ENCODE results near the gene RPH3AL. TPM values are rescaled to one million over a fixed set of nuclear protein-coding genes. Genes with fewer than 3 reads are reported as not detected.
"Not testable (repeated sequence)": the region's sequence is repeated elsewhere in the genome, so short reads cannot be mapped to it uniquely, and the experiment has no call there.

RPH3AL gene
- total RNA-seq, 2 experiments from 2014 or later: 2.1 to 2.7 TPM

GRCh38 chr17:229709-230394, 122.8 kb downstream of the RPH3AL start:
- no peaks in the 10 kb centered on the region for H3K9me3 Mint-ChIP-seq
- no peaks in the 10 kb centered on the region for H3K4me1 Mint-ChIP-seq
- POLR2A ChIA-PET: no interaction called here
- DNase-seq (no peak), ATAC-seq (ENCODE audit: low read depth) (no peak)
- H3K4me3 Mint-ChIP-seq: no peak overlapping the region
- no peak overlapping the region for H3K27ac Mint-ChIP-seq
- H3K27me3 Mint-ChIP-seq: peaks cover under 1% of the 10 kb centered on the region
- no peaks in the 10 kb centered on the region for H3K36me3 Mint-ChIP-seq

GRCh38 chr17:228951-229708, 123.5 kb downstream of the RPH3AL start:
- H3K9me3 Mint-ChIP-seq: no peaks in the 10 kb centered on the region
- POLR2A ChIA-PET: no interaction called here
- H3K4me3 Mint-ChIP-seq: no peak overlapping the region
- no peaks in the 10 kb centered on the region for H3K27me3 Mint-ChIP-seq
- no peaks in the 10 kb centered on the region for H3K4me1 Mint-ChIP-seq
- no peaks in the 10 kb centered on the region for H3K36me3 Mint-ChIP-seq
- ATAC-seq (ENCODE audit: low read depth) (no peak), DNase-seq (no peak)
- no peak overlapping the region for H3K27ac Mint-ChIP-seq

DNA sequence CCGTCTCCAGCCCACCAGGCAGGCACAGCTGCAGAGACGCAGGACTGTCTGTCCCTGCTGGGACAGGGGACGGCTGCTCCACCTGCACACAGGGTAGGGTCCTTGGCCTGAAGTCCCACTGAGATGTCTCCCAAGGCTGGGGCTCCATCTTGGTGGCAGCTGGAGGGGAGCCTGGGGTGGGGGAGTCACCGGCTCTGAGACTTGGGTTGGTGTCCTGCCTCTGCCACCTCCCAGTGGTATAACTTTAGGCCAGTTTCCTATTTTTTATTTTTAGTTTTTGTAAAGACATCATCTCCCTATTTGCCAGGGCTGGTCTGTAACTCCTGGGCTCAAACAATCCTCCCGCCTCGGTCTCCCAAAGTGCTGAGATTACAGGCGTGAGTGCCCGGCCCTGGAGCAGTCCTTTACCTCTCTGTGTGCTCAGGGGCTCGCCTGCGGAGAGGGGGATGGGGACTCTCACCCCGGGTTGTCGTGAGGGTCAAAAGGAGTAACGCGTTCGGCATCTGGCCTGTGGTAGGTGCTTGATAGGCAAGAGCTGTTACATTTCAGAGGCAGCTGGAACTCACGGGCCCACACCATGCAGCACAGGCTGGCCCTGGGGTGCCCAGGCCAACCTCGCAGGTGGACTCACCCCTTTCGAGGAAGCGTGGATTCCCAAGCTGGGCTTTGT, 124.5 kb downstream of the RPH3AL start:
- Mint-ChIP-seq H3K27ac (no peak overlapping the region), H3K36me3 (no peaks in the 10 kb centered on the region), H3K4me1 (no peaks in the 10 kb centered on the region), H3K4me3 (no peak overlapping the region), H3K27me3 (no peaks in the 10 kb centered on the region), H3K9me3 (no peaks in the 10 kb centered on the region)
- POLR2A ChIA-PET: no interaction called here
- no peak for ATAC-seq (ENCODE audit: low read depth)
- DNase-seq: no peak

DNA sequence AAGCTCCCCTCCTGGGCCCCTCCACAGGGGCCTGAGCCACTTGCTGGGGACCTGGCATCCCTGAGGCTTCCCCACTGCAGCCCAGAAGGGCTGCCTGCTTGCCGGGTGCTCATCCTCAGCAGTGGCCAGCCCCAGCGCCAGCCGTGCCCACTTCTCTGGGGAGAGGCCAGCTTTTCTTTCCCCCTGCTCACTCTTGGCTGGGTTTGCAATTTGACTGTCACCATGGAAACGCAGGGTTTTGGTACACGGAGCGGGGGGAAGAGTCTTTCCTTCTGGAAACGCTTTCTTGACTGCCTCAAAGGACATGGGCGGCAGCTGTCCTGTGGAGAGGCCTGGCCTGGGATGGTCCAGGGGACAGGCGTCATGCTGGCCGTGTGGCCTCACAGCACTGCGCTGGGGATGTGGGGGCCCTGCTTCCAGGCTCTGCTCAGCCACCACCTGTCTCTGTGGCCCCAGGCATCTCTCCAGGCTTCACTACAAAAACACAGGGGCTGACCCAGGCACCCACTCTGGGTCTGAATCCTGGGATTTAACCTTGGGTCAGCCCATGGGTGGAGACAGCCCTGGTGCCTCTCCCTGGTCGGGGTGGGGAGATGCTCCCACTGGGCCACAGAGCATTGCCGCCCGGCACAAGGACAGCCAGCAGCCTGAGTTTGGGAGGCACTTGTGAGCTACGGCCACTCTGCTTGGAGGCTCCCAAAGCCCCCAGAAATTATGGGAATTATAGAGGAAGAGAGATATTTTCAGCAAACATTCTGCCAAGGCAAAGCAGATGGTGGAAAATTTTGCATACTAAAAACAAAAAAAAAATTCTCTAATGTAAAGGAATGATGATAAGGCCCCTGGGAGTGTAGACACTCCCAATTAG, 125.3 kb downstream of the RPH3AL start:
- DNase-seq (no peak), ATAC-seq (ENCODE audit: low read depth) (no peak)
- Mint-ChIP-seq H3K9me3 (no peaks in the 10 kb centered on the region), H3K4me1 (no peaks in the 10 kb centered on the region), H3K27ac (no peak overlapping the region), H3K27me3 (no peaks in the 10 kb centered on the region), H3K36me3 (no peaks in the 10 kb centered on the region), H3K4me3 (no peak overlapping the region)
- POLR2A ChIA-PET: no interaction called here

GRCh38 chr17:226108-227077, 126.2 kb downstream of the RPH3AL start:
- Mint-ChIP-seq H3K36me3 (no peaks in the 10 kb centered on the region), H3K27me3 (no peaks in the 10 kb centered on the region), H3K9me3 (no peaks in the 10 kb centered on the region), H3K4me1 (no peaks in the 10 kb centered on the region), H3K4me3 (no peak overlapping the region), H3K27ac (no peak overlapping the region)
- POLR2A ChIA-PET: no interaction called here
- DNase-seq (no peak), ATAC-seq (ENCODE audit: low read depth) (no peak)

DNA sequence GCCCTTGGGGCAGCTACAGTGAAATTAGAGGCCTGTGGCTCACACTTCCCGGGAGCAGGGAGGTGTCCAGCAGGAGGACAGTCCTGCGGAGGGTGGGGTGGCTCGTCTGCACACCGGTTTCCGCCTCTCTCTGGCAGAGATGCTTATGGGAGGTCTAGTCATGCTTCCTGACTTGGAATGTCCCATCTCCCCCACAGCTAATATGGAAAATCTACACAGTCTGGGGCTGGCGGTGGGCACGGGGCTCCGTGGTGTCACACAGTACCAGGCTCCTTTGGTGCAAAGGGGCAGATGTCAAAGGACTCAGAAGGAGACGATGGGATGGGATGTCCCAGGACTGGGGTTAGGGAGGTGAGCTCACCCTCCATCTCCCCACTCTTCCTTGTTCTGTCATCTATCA, 127.1 kb downstream of the RPH3AL start:
- no peak overlapping the region for H3K27ac Mint-ChIP-seq
- POLR2A ChIA-PET: no interaction called here
- DNase-seq: no peak
- H3K36me3 Mint-ChIP-seq: no peaks in the 10 kb centered on the region
- H3K27me3 Mint-ChIP-seq: no peaks in the 10 kb centered on the region
- no peak for ATAC-seq (ENCODE audit: low read depth)
- H3K4me1 Mint-ChIP-seq: no peaks in the 10 kb centered on the region
- no peak overlapping the region for H3K4me3 Mint-ChIP-seq
- H3K9me3 Mint-ChIP-seq: no peaks in the 10 kb centered on the region

DNA sequence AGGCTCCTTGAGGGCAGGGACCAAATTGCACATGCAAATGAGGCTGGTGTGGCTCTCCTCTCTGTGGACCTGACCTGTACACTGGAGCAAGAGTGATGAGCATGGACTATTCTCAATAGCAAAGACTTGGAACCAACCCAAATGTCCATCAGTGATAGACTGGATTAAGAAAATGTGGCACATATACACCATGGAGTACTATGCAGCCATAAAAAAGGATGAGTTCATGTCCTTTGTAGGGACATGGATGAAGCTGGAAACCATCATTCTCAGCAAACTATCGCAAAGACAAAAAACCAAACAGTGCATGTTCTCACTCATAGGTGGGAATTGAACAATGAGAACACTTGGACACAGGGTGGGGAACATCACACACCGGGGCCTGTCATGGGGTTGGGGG, 128.0 kb downstream of the RPH3AL start:
- H3K4me3 Mint-ChIP-seq; H3K27ac Mint-ChIP-seq; H3K27me3 Mint-ChIP-seq; POLR2A ChIA-PET; H3K36me3 Mint-ChIP-seq; H3K4me1 Mint-ChIP-seq; H3K9me3 Mint-ChIP-seq; DNase-seq; ATAC-seq (ENCODE audit: low read depth): not testable (repeated sequence)

GRCh38 chr17:223723-224471, 128.7 kb downstream of the RPH3AL start:
- POLR2A ChIA-PET: no interaction called here
- Mint-ChIP-seq H3K9me3 (no peaks in the 10 kb centered on the region), H3K27ac (no peak overlapping the region), H3K27me3 (no peaks in the 10 kb centered on the region), H3K4me3 (no peak overlapping the region), H3K4me1 (no peaks in the 10 kb centered on the region), H3K36me3 (no peaks in the 10 kb centered on the region)
- DNase-seq (no peak), ATAC-seq (ENCODE audit: low read depth) (no peak)

DNA sequence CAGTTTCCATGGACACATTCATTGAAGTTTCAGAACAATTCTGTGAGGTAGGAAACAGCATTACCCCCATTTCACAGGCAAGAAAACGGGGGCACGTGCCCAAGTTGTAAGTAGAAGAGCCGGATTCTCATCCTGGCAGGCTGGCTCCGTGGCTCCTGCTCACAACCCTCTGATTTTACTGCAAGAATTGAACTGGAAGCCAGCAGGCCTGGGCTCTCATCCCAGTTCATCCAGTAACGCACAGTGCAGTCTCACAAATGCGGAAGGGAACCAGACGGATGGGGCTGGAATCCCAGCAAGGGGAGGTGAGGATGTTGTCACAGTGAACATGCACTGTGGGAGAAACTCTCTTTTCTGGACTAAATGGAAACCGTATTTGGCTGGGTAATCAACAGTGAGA, 130.4 kb downstream of the RPH3AL start:
- POLR2A ChIA-PET: no interaction called here
- Mint-ChIP-seq H3K9me3 (no peaks in the 10 kb centered on the region), H3K27me3 (no peaks in the 10 kb centered on the region), H3K36me3 (no peaks in the 10 kb centered on the region), H3K27ac (no peak overlapping the region), H3K4me1 (no peaks in the 10 kb centered on the region), H3K4me3 (no peak overlapping the region)
- ATAC-seq (ENCODE audit: low read depth): no peak
- DNase-seq: no peak

GRCh38 chr17:219696-220095, 132.9 kb downstream of the RPH3AL start:
- H3K4me1 Mint-ChIP-seq: no peaks in the 10 kb centered on the region
- POLR2A ChIA-PET: no interaction called here
- no peak overlapping the region for H3K4me3 Mint-ChIP-seq
- H3K36me3 Mint-ChIP-seq: no peaks in the 10 kb centered on the region
- no peak overlapping the region for H3K27ac Mint-ChIP-seq
- no peak for ATAC-seq (ENCODE audit: low read depth)
- H3K9me3 Mint-ChIP-seq: no peaks in the 10 kb centered on the region
- DNase-seq: no peak
- H3K27me3 Mint-ChIP-seq: no peaks in the 10 kb centered on the region

DNA sequence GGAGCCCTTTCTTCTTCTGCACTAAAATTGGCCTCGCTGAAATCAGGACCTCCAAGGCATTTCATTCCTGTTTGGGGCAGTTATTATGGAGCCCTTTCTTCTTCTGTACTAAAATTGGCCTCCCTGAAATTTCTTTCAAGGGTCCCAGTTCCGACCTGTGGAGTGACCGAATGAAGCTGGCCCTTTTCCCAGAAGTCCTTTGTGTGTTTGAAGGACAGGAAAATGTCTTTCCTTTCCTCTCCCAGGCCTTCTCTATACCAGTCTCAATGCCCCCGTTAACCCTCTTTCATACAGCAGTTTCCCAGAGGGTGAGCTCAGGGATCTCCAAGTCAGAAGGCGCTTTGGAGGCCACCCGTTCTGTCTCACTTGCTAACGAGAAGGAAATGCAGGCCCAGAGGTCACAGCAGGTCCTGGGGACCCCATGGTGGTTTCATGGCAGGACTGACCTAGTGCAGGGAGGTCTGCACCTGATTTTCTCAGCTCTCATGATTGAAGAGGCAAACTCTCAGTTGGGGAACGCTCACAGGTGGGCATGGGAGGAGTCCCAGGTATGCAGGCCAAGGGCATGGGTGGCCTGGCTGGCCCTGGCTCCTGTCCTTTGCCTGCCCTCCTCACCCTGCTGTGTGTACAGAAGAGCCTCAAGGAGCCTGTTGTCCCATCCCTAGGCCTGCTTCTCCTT, 134.0 kb downstream of the RPH3AL start:
- no peaks in the 10 kb centered on the region for H3K27me3 Mint-ChIP-seq
- H3K9me3 Mint-ChIP-seq: no peaks in the 10 kb centered on the region
- no peak for ATAC-seq (ENCODE audit: low read depth)
- no peaks in the 10 kb centered on the region for H3K36me3 Mint-ChIP-seq
- POLR2A ChIA-PET: no interaction called here
- no peak for DNase-seq
- H3K27ac Mint-ChIP-seq: no peak overlapping the region
- H3K4me1 Mint-ChIP-seq: no peaks in the 10 kb centered on the region
- no peak overlapping the region for H3K4me3 Mint-ChIP-seq

DNA sequence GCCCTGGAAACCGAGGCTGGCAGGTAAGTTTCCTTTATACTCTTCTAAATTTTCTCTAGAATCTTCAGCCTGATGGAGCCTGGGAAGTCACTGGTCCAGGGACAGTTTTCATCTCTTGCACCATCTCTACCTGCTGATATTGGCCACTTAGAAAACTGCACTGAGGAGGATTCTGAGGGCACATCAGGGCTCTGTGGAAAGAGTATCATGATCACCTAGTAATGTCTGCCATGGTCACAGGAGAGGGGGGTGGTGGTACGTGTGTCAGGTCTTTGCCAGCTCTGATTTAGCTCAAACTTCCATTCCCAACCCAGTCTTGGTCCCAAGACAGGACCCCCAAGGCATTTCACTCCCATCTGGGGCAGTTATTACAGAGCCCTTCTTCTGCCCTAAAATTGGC, 136.0 kb downstream of the RPH3AL start:
- H3K36me3 Mint-ChIP-seq: no peaks in the 10 kb centered on the region
- no peaks in the 10 kb centered on the region for H3K27me3 Mint-ChIP-seq
- POLR2A ChIA-PET: no interaction called here
- no peak overlapping the region for H3K4me3 Mint-ChIP-seq
- H3K9me3 Mint-ChIP-seq: no peaks in the 10 kb centered on the region
- no peak overlapping the region for H3K27ac Mint-ChIP-seq
- no peaks in the 10 kb centered on the region for H3K4me1 Mint-ChIP-seq
- ATAC-seq (ENCODE audit: low read depth): no peak
- no peak for DNase-seq

All from activated naive CD8-positive, alpha-beta T cell treated with anti-CD3 and anti-CD28 coated beads, Interleukin-2, amount 10 ng/mL, durations not matched to agents 7 days and 5 days (primary cell).